GM23338 (cell line): ENCODE results near the gene MKI67. TPM values are rescaled to one million over a fixed set of nuclear protein-coding genes. Genes with fewer than 3 reads are reported as not detected.
A peak's percentile ranks its signal among the peaks of the same experiment; 100 is the strongest.

Experiments used
- ATAC-seq: fragments of 200-7000 bp; cut with Tn5 transposase; 3 replicates; pipeline ENCODE4 v1.9.1; 2020
- DNase-seq: peaks from one replicate; pipeline ENCODE4 v3.0.0-alpha.2; 2015; ENCODE audit warnings: low spot score
- H2AFZ ChIP-seq: fragments of 200-600 bp; sonication (generic); 2 replicates; pipeline ENCODE4 v1.8.0; 2016; ENCODE audit warnings: antibody characterized with exemption, mild to moderate bottlenecking, moderate library complexity
- H3F3A ChIP-seq: fragments of 200-600 bp; sonication (generic); replicated peaks from 2 replicates; pipeline ENCODE4 v1.8.0; 2017; ENCODE audit warnings: antibody characterized with exemption, mixed run types, low read depth
- H3K27ac ChIP-seq: fragments of 200-600 bp; sonication (generic); 2 replicates; pipeline ENCODE4 v1.6.1; 2016; ENCODE audit warnings: low read depth
- H3K27me3 ChIP-seq: fragments of 200-600 bp; sonication (generic); 2 replicates; pipeline ENCODE4 v1.8.0; 2016; ENCODE audit warnings: mild to moderate bottlenecking, mixed run types, moderate library complexity; ENCODE audit not compliant: insufficient read depth
- H3K36me3 ChIP-seq: fragments of 200-600 bp; sonication (generic); 2 replicates; pipeline ENCODE4 v1.8.0; 2016; ENCODE audit warnings: mild to moderate bottlenecking; ENCODE audit not compliant: insufficient read depth
- H3K4me1 ChIP-seq: fragments of 200-600 bp; sonication (generic); 2 replicates; pipeline ENCODE4 v1.8.0; 2016; ENCODE audit warnings: mild to moderate bottlenecking, moderate library complexity; ENCODE audit not compliant: insufficient read depth
- H3K4me2 ChIP-seq: fragments of 200-600 bp; sonication (generic); 2 replicates; pipeline ENCODE4 v1.7.1; 2017; ENCODE audit warnings: mixed run types
- H3K4me3 ChIP-seq: fragments of 200-600 bp; sonication (generic); 2 replicates; pipeline ENCODE4 v1.6.1; 2016; ENCODE audit warnings: mixed run types
- H3K79me2 ChIP-seq: fragments of 200-600 bp; sonication (generic); replicated peaks from 2 replicates; pipeline ENCODE4 v1.8.0; 2017; ENCODE audit warnings: mild to moderate bottlenecking; ENCODE audit not compliant: insufficient read depth
- H3K9me2 ChIP-seq: fragments of 200-600 bp; sonication (generic); 2 replicates; pipeline ENCODE4 v1.8.0; 2017; ENCODE audit not compliant: insufficient read depth
- H4K20me1 ChIP-seq: fragments of 200-600 bp; sonication (generic); replicated peaks from 2 replicates; pipeline ENCODE4 v1.8.0; 2017; ENCODE audit warnings: mild to moderate bottlenecking; ENCODE audit not compliant: insufficient read depth
- H3K27ac Mint-ChIP-seq: 2 replicates; pipeline ENCODE4 v1.8.0; 2020; ENCODE audit warnings: inconsistent platforms, mild to moderate bottlenecking, moderate library complexity, mixed read lengths
- H3K27me3 Mint-ChIP-seq: 3 replicates; pipeline ENCODE4 v1.8.0; 2022; ENCODE audit warnings: low read depth, mild to moderate bottlenecking, moderate library complexity, mixed read lengths, inconsistent platforms; ENCODE audit not compliant: insufficient read depth, poor library complexity
- H3K36me3 Mint-ChIP-seq: 3 replicates; pipeline ENCODE4 v1.8.0; 2021; ENCODE audit warnings: low read depth, mild to moderate bottlenecking, inconsistent platforms, moderate library complexity, mixed read lengths
- H3K4me1 Mint-ChIP-seq: 3 replicates; pipeline ENCODE4 v1.8.0; 2020; ENCODE audit warnings: mild to moderate bottlenecking, inconsistent platforms, mixed read lengths
- H3K4me3 Mint-ChIP-seq: 3 replicates; pipeline ENCODE4 v1.8.0; 2021; ENCODE audit warnings: moderate library complexity, mild to moderate bottlenecking, inconsistent platforms, mixed read lengths
- H3K9me3 Mint-ChIP-seq: 3 replicates; pipeline ENCODE4 v1.8.0; 2020; ENCODE audit warnings: moderate library complexity, mild to moderate bottlenecking, inconsistent platforms, mixed read lengths
- ETS1 ChIP-seq: IDR thresholded peaks from 2 replicates; pipeline ENCODE4 v1.6.1; 2016; ENCODE audit warnings: antibody characterized with exemption
- EZH2phosphoT487 ChIP-seq: fragments of 200-600 bp; sonication (generic); IDR thresholded peaks from one replicate; pipeline ENCODE4 v1.8.1; 2018; ENCODE audit warnings: antibody characterized with exemption; ENCODE audit not compliant: unreplicated experiment
- STAT1 ChIP-seq: IDR thresholded peaks from one replicate; pipeline ENCODE4 v1.6.1; 2016; ENCODE audit warnings: antibody characterized with exemption; ENCODE audit not compliant: unreplicated experiment
- ZNF114 ChIP-seq: fragments of 250-450 bp; sonication (Bioruptor Pico); IDR thresholded peaks from 2 replicates; pipeline ENCODE4 v1.5.0; 2020; ENCODE audit warnings: mild to moderate bottlenecking, moderate library complexity
- ZNF331 ChIP-seq: fragments of 250-450 bp; sonication (Bioruptor Pico); IDR thresholded peaks from 2 replicates; pipeline ENCODE4 v1.5.0; 2020; ENCODE audit warnings: low read depth, mild to moderate bottlenecking, moderate library complexity
- ZNF462 ChIP-seq: fragments of 250-450 bp; sonication (Bioruptor Pico); IDR thresholded peaks from 2 replicates; pipeline ENCODE4 v1.5.0; 2020; ENCODE audit warnings: mild to moderate bottlenecking, moderate library complexity
- polyA plus RNA-seq: library from polyadenylated mRNA; unstranded; fragments of >200 nt; fragmentation: Nextera tagmentation; extraction: Ambion mirVana; gene quantifications from 2 replicates; pipeline ENCODE4 v1.2.1, GENCODE V29; 2016
- total RNA-seq: library from RNA; depleted of rRNA; stranded (reverse); fragments of >200 nt; shearing (Covaris generic); gene quantifications from 2 replicates; pipeline ENCODE4 v1.2.3, GENCODE V29; 2014
- TF ChIP-seq, protein P1 (sequence below), 2 experiments: fragments of 200-600 bp in 1 of 2; sonication (generic) in 1 of 2; conservative IDR thresholded peaks; 2 replicates each; pipeline versions ENCODE4 v1.5.1 to v1.6.1; 2016 to 2017; ENCODE audit warnings: antibody characterized with exemption in 2 of 2, low read depth in 2 of 2, mild to moderate bottlenecking in 2 of 2, moderate library complexity in 1 of 2
- TF ChIP-seq, protein P2 (sequence below): IDR thresholded peaks from one replicate; pipeline ENCODE4 v1.6.1; 2018; ENCODE audit warnings: antibody characterized with exemption; ENCODE audit not compliant: unreplicated experiment

MKI67 gene
- total and polyA plus RNA-seq, 2 experiments from 2014 or later = 58.0 to 103 TPM

- no peak overlapping the region for H3K4me3 Mint-ChIP-seq
- no peaks in the 10 kb centered on the region for H3K9me3 Mint-ChIP-seq
- peaks cover 5% of the 10 kb centered on the region; the same call in 1 of the 3 replicates for H3K36me3 Mint-ChIP-seq
- peaks cover 15% of the 10 kb centered on the region for H3K4me1 ChIP-seq
- H3K4me3 ChIP-seq = no peak overlapping the region
- TF ChIP-seq, protein P1, sequence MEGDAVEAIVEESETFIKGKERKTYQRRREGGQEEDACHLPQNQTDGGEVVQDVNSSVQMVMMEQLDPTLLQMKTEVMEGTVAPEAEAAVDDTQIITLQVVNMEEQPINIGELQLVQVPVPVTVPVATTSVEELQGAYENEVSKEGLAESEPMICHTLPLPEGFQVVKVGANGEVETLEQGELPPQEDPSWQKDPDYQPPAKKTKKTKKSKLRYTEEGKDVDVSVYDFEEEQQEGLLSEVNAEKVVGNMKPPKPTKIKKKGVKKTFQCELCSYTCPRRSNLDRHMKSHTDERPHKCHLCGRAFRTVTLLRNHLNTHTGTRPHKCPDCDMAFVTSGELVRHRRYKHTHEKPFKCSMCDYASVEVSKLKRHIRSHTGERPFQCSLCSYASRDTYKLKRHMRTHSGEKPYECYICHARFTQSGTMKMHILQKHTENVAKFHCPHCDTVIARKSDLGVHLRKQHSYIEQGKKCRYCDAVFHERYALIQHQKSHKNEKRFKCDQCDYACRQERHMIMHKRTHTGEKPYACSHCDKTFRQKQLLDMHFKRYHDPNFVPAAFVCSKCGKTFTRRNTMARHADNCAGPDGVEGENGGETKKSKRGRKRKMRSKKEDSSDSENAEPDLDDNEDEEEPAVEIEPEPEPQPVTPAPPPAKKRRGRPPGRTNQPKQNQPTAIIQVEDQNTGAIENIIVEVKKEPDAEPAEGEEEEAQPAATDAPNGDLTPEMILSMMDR (conservative IDR thresholded peaks at IDR 0.05; ENCODE audit: low read depth in 2 of 2) = no peak
- TF ChIP-seq STAT1 = no peak
- TF ChIP-seq ZNF462 = no peak
- TF ChIP-seq ETS1 = no peak
- TF ChIP-seq ZNF114 (CRISPR knock-in tag) = no peak
- TF ChIP-seq, protein P2, sequence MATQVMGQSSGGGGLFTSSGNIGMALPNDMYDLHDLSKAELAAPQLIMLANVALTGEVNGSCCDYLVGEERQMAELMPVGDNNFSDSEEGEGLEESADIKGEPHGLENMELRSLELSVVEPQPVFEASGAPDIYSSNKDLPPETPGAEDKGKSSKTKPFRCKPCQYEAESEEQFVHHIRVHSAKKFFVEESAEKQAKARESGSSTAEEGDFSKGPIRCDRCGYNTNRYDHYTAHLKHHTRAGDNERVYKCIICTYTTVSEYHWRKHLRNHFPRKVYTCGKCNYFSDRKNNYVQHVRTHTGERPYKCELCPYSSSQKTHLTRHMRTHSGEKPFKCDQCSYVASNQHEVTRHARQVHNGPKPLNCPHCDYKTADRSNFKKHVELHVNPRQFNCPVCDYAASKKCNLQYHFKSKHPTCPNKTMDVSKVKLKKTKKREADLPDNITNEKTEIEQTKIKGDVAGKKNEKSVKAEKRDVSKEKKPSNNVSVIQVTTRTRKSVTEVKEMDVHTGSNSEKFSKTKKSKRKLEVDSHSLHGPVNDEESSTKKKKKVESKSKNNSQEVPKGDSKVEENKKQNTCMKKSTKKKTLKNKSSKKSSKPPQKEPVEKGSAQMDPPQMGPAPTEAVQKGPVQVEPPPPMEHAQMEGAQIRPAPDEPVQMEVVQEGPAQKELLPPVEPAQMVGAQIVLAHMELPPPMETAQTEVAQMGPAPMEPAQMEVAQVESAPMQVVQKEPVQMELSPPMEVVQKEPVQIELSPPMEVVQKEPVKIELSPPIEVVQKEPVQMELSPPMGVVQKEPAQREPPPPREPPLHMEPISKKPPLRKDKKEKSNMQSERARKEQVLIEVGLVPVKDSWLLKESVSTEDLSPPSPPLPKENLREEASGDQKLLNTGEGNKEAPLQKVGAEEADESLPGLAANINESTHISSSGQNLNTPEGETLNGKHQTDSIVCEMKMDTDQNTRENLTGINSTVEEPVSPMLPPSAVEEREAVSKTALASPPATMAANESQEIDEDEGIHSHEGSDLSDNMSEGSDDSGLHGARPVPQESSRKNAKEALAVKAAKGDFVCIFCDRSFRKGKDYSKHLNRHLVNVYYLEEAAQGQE = no peak
- TF ChIP-seq EZH2phosphoT487 = no peak
- TF ChIP-seq ZNF331 (CRISPR knock-in tag) = no peak
- H4K20me1 ChIP-seq = no peaks in the 10 kb centered on the region
- no peaks in the 10 kb centered on the region for H3K36me3 ChIP-seq
- peak overlapping the region; percentile 48 for H3K4me2 ChIP-seq
- H3K27ac Mint-ChIP-seq = peak overlapping the region; percentile 60
- peaks cover 10% of the 10 kb centered on the region for H3K27me3 Mint-ChIP-seq
- DNase-seq = no peak
- H3K4me1 Mint-ChIP-seq = peaks cover 31% of the 10 kb centered on the region
- H3K9me2 ChIP-seq = no peaks in the 10 kb centered on the region
- no peak overlapping the region for H3K27ac ChIP-seq
- H3K27me3 ChIP-seq = no peaks in the 10 kb centered on the region
- no peaks in the 10 kb centered on the region for H3K79me2 ChIP-seq
- ATAC-seq = no peak
- no peaks in the 10 kb centered on the region for H3F3A ChIP-seq
- peak overlapping the region; percentile 81; the same call in 1 of the 2 replicates for H2AFZ ChIP-seq
These were observed 63.2 kb downstream of the MKI67 start for GRCh38 chr10:128062881-128063563.
